Activated CD8-positive, alpha-beta T cell treated with anti-CD3 and anti-CD28 coated beads for 36 hours (primary cell): Measurements from ENCODE around the gene TUBB4A. TPM values are rescaled to one million over a fixed set of nuclear protein-coding genes. Genes with fewer than 3 reads are reported as not detected.

Experiments used
- ATAC-seq: fragments of 200-7000 bp; cut with Tn5 transposase; one replicate; pipeline ENCODE4 v1.10.0; 2021; ENCODE audit warnings: mild to moderate bottlenecking, moderate library complexity
- CTCF ChIA-PET: fragments of 350-600 bp; sonication (Branson Sonifier 250); formaldehyde crosslinking; loops from one replicate; lab custom pipeline; 2021; ENCODE audit warnings: antibody characterized with exemption; lab: Charles Lee
- POLR2A ChIA-PET: fragments of 350-600 bp; sonication (Branson Sonifier 250); formaldehyde crosslinking; loops from one replicate; lab custom pipeline; 2021; ENCODE audit warnings: antibody characterized with exemption; lab: Charles Lee
- DNase-seq: peaks from one replicate; pipeline ENCODE4 v3.0.0-alpha.2; 2020
- H3K27ac Mint-ChIP-seq: one replicate; pipeline ENCODE4 v1.8.0; 2021; ENCODE audit warnings: mild to moderate bottlenecking, mixed read lengths
- H3K27me3 Mint-ChIP-seq: one replicate; pipeline ENCODE4 v1.8.0; 2021; ENCODE audit warnings: mixed read lengths
- H3K36me3 Mint-ChIP-seq: one replicate; pipeline ENCODE4 v1.8.0; 2021; ENCODE audit warnings: low read depth, mixed read lengths
- H3K4me1 Mint-ChIP-seq: one replicate; pipeline ENCODE4 v1.8.0; 2021; ENCODE audit warnings: low read depth, mixed read lengths
- H3K4me3 Mint-ChIP-seq: one replicate; pipeline ENCODE4 v1.8.0; 2021; ENCODE audit warnings: mild to moderate bottlenecking, moderate library complexity, mixed read lengths
- H3K9me3 Mint-ChIP-seq: one replicate; pipeline ENCODE4 v1.8.0; 2021; ENCODE audit warnings: mixed read lengths
- intact Hi-C: fragments of 100-400 bp; cut with micrococcal nuclease; formaldehyde crosslinking; loops from one replicate; pipeline ENCODE4 v1.10.0; 2022
- total RNA-seq, 2 experiments: library from RNA; stranded (reverse); gene quantifications; one replicate each; pipeline ENCODE4 v1.2.3, GENCODE V29; 2021
- TF ChIP-seq, protein P1 (sequence below): fragments of 200-600 bp; IDR thresholded peaks from one replicate; pipeline ENCODE4 v1.8.0; 2022; ENCODE audit warnings: antibody characterized with exemption, mild to moderate bottlenecking

The TUBB4A gene
- total RNA-seq, 2 experiments from 2014 or later = 9.6 to 10.6 TPM

GRCh38 chr19:6529937-6530385 is 27.9 kb upstream of the TUBB4A start:
- H3K36me3 Mint-ChIP-seq = peaks cover 2% of the 10 kb centered on the region
- H3K9me3 Mint-ChIP-seq = no peaks in the 10 kb centered on the region
- ChIA-PET CTCF (interaction anchor here (1.5 kb wide), 1 partner anchor 22 kb away, joined by 6 read pairs; no protein-coding TSS in a partner anchor), POLR2A (interaction anchor here (0.6 kb wide), 1 partner anchor 8 kb away, joined by 3 read pairs; no protein-coding TSS in a partner anchor)
- peak overlapping the region; percentile 83 for H3K4me3 Mint-ChIP-seq
- TF ChIP-seq, protein P1, sequence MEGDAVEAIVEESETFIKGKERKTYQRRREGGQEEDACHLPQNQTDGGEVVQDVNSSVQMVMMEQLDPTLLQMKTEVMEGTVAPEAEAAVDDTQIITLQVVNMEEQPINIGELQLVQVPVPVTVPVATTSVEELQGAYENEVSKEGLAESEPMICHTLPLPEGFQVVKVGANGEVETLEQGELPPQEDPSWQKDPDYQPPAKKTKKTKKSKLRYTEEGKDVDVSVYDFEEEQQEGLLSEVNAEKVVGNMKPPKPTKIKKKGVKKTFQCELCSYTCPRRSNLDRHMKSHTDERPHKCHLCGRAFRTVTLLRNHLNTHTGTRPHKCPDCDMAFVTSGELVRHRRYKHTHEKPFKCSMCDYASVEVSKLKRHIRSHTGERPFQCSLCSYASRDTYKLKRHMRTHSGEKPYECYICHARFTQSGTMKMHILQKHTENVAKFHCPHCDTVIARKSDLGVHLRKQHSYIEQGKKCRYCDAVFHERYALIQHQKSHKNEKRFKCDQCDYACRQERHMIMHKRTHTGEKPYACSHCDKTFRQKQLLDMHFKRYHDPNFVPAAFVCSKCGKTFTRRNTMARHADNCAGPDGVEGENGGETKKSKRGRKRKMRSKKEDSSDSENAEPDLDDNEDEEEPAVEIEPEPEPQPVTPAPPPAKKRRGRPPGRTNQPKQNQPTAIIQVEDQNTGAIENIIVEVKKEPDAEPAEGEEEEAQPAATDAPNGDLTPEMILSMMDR = no peak
- peaks cover 33% of the 10 kb centered on the region for H3K27me3 Mint-ChIP-seq
- DNase-seq (no peak), ATAC-seq (no peak)
- peaks cover 34% of the 10 kb centered on the region for H3K4me1 Mint-ChIP-seq
- intact Hi-C loops = loop anchor here (10.0 kb wide), 1 partner anchor 65 kb away; the partner anchor contains the start of gene CD70
- peak overlapping the region; percentile 75 for H3K27ac Mint-ChIP-seq

GRCh38 chr19:6529351-6529750 is 27.2 kb upstream of the TUBB4A start:
- H3K4me1 Mint-ChIP-seq = peaks cover 32% of the 10 kb centered on the region
- no peak overlapping the region for H3K27ac Mint-ChIP-seq
- CTCF ChIA-PET = no interaction called here
- TF ChIP-seq, protein P1 = no peak
- intact Hi-C loops = loop anchor here (10.0 kb wide), 1 partner anchor 65 kb away; the partner anchor contains the start of gene CD70
- H3K4me3 Mint-ChIP-seq = no peak overlapping the region
- no peaks in the 10 kb centered on the region for H3K9me3 Mint-ChIP-seq
- ATAC-seq = no peak
- peaks cover 2% of the 10 kb centered on the region for H3K36me3 Mint-ChIP-seq
- POLR2A ChIA-PET = no interaction called here
- H3K27me3 Mint-ChIP-seq = peaks cover 31% of the 10 kb centered on the region
- no peak for DNase-seq

- ChIA-PET CTCF (no interaction called here), POLR2A (no interaction called here)
- H3K4me3 Mint-ChIP-seq = no peak overlapping the region
- intact Hi-C loops = loop anchor here (10.0 kb wide), 1 partner anchor 66 kb away; the partner anchor contains the start of gene CD70
- H3K27me3 Mint-ChIP-seq = peaks cover 27% of the 10 kb centered on the region
- peaks cover 2% of the 10 kb centered on the region for H3K36me3 Mint-ChIP-seq
- TF ChIP-seq, protein P1 = no peak
- no peaks in the 10 kb centered on the region for H3K9me3 Mint-ChIP-seq
- H3K4me1 Mint-ChIP-seq = peaks cover 29% of the 10 kb centered on the region
- ATAC-seq (no peak), DNase-seq (no peak)
- no peak overlapping the region for H3K27ac Mint-ChIP-seq
Measured at GRCh38 chr19:6528544-6529121, 26.5 kb upstream of the TUBB4A start.

- Mint-ChIP-seq H3K4me3 (no peak overlapping the region), H3K4me1 (peaks cover 29% of the 10 kb centered on the region), H3K27me3 (peaks cover 27% of the 10 kb centered on the region), H3K36me3 (peaks cover 2% of the 10 kb centered on the region), H3K9me3 (no peaks in the 10 kb centered on the region), H3K27ac (peak overlapping the region; percentile 52)
- ATAC-seq = no peak
- ChIA-PET POLR2A (no interaction called here), CTCF (no interaction called here)
- DNase-seq = no peak
- TF ChIP-seq, protein P1 = no peak
- intact Hi-C loops = loop anchor here (10.0 kb wide), 1 partner anchor 67 kb away; the partner anchor contains the start of gene CD70
Measured at GRCh38 chr19:6527893-6528543, 25.9 kb upstream of the TUBB4A start.
